ENCODE measurements around the gene PKP3.
"Not testable (repeated sequence)": the region's sequence is repeated elsewhere in the genome, so short reads cannot be mapped to it uniquely, and the experiment has no call there.

GRCh38 chr11:434999-435740 lies 41.2 kb downstream of the PKP3 start:
- not testable (repeated sequence) for TF ChIP-seq CTCF, POLR2A, POLR2AphosphoS5, EP300 (IDR thresholded peaks at IDR 0.05)

Data from sigmoid colon (tissue), 4 donors.